OCI-LY7 (cell line): Measurements from ENCODE around the gene TCF23. TPM values are rescaled to one million over a fixed set of nuclear protein-coding genes. Genes with fewer than 3 reads are reported as not detected.

Experiments used
- BruUV-seq: library from RNA; stranded (reverse); fragments of 400-500 nt; replicated peaks from 2 replicates; lab custom pipeline; 2021; lab: Mats Ljungman, UMichigan
- CTCF ChIA-PET: fragments of 300-600 bp; sonication (Branson Sonifier 250); formaldehyde crosslinking; loops from one replicate; lab custom pipeline; 2022; ENCODE audit warnings: antibody characterized with exemption; ENCODE audit not compliant: unreplicated experiment; lab: Charles Lee
- POLR2A ChIA-PET: fragments of 300-600 bp; sonication (Branson Sonifier 250); formaldehyde crosslinking; loops from one replicate; lab custom pipeline; 2022; ENCODE audit warnings: antibody characterized with exemption; lab: Charles Lee
- DNase-seq: peaks from one replicate; pipeline ENCODE4 v3.0.0-alpha.2; 2015; ENCODE audit warnings: low spot score
- H2AFZ ChIP-seq: fragments of 200-600 bp; sonication (generic), shearing (Covaris generic); 2 replicates; pipeline ENCODE4 v1.6.1; 2014; ENCODE audit warnings: mild to moderate bottlenecking, antibody characterized with exemption, low read length, moderate library complexity
- H3K27ac ChIP-seq: fragments of 200-600 bp; sonication (generic); 2 replicates; pipeline ENCODE4 v1.5.1; 2014; ENCODE audit warnings: mixed run types, low read depth, mild to moderate bottlenecking, moderate library complexity, low read length, inconsistent platforms; ENCODE audit not compliant: poor library complexity, severe bottlenecking
- H3K36me3 ChIP-seq: fragments of 200-600 bp; sonication (generic); 2 replicates; pipeline ENCODE4 v1.6.1; 2014; ENCODE audit warnings: mild to moderate bottlenecking, antibody characterized with exemption, low read length, moderate library complexity, mixed read lengths; ENCODE audit not compliant: insufficient read depth
- H3K4me1 ChIP-seq: fragments of 200-600 bp; sonication (generic); 2 replicates; pipeline ENCODE4 v1.5.1; 2014; ENCODE audit warnings: mild to moderate bottlenecking, low read length; ENCODE audit not compliant: insufficient read depth, poor library complexity, severe bottlenecking
- H3K4me2 ChIP-seq: fragments of 200-600 bp; sonication (generic); 2 replicates; pipeline ENCODE4 v1.6.1; 2014; ENCODE audit warnings: mild to moderate bottlenecking, low read length
- H3K4me3 ChIP-seq: fragments of 200-600 bp; sonication (generic); 2 replicates; pipeline ENCODE4 v1.5.1; 2014; ENCODE audit warnings: mild to moderate bottlenecking, low read depth, low read length; ENCODE audit not compliant: poor library complexity, severe bottlenecking
- H3K79me2 ChIP-seq: fragments of 200-600 bp; sonication (generic); 2 replicates; pipeline ENCODE4 v1.6.1; 2016; ENCODE audit warnings: low read depth, mild to moderate bottlenecking, low read length, moderate library complexity, mixed read lengths; ENCODE audit not compliant: insufficient read depth
- H3K9me2 ChIP-seq: fragments of 200-600 bp; sonication (generic); 2 replicates; pipeline ENCODE4 v1.6.1; 2016; ENCODE audit warnings: mild to moderate bottlenecking, low read length, mixed read lengths; ENCODE audit not compliant: insufficient read depth
- H3K9me3 ChIP-seq: fragments of 200-600 bp; sonication (generic); 2 replicates; pipeline ENCODE4 v1.6.1; 2014; ENCODE audit warnings: mild to moderate bottlenecking, mixed run types, low read length, mixed read lengths
- H4K20me1 ChIP-seq: fragments of 200-600 bp; sonication (generic); 2 replicates; pipeline ENCODE4 v1.6.1; 2014; ENCODE audit warnings: mild to moderate bottlenecking, antibody characterized with exemption, low read length, moderate library complexity, mixed read lengths; ENCODE audit not compliant: insufficient read depth
- CTCF ChIP-seq: fragments of 200-600 bp; sonication (generic); conservative IDR thresholded peaks from 2 replicates; pipeline ENCODE4 v1.5.1; 2014; ENCODE audit warnings: mild to moderate bottlenecking, antibody characterized with exemption, low read length, moderate library complexity, mixed read lengths
- EZH2phosphoT487 ChIP-seq: fragments of 200-600 bp; sonication (generic); IDR thresholded peaks from 2 replicates; pipeline ENCODE4 v1.6.1; 2018; ENCODE audit warnings: low read depth, borderline replicate concordance, mild to moderate bottlenecking, mixed run types, antibody characterized with exemption, low read length, moderate library complexity, mixed read lengths
- intact Hi-C: fragments of 100-400 bp; cut with micrococcal nuclease; formaldehyde crosslinking; loops from one replicate; pipeline ENCODE4 v1.10.0; 2022; ENCODE audit not compliant: unreplicated experiment
- total RNA-seq, 2 experiments: library from RNA; depleted of rRNA in 1 of 2; stranded (reverse); fragments of >200 nt in 1 of 2; shearing (Covaris generic) in 1 of 2; gene quantifications; 2 replicates each; pipeline ENCODE4 v1.2.3, GENCODE V29; 2014 to 2022

Gene TCF23
- total RNA-seq, 2 experiments from 2014 or later, result 0.25 TPM; not detected in 1

- intact Hi-C loops, result no loop called here
- ChIA-PET POLR2A (no interaction called here), CTCF (no interaction called here)
- no peaks in the 10 kb centered on the region for H4K20me1 ChIP-seq
- TF ChIP-seq EZH2phosphoT487, result no peak
- no peak for TF ChIP-seq CTCF
- no TSS peak for BruUV-seq
- no peak overlapping the region for H3K27ac ChIP-seq
- H3K4me1 ChIP-seq, result no peaks in the 10 kb centered on the region
- no peaks in the 10 kb centered on the region for H3K79me2 ChIP-seq
- no peak for DNase-seq
- H3K9me3 ChIP-seq, result no peaks in the 10 kb centered on the region
- no peak overlapping the region for H3K4me2 ChIP-seq
- no peak overlapping the region for H2AFZ ChIP-seq
- H3K36me3 ChIP-seq, result no peaks in the 10 kb centered on the region
- no peak overlapping the region for H3K4me3 ChIP-seq
- no peaks in the 10 kb centered on the region for H3K9me2 ChIP-seq
These were observed 26.0 kb upstream of the TCF23 start for GRCh38 chr2:27122791-27123190.

DNA sequence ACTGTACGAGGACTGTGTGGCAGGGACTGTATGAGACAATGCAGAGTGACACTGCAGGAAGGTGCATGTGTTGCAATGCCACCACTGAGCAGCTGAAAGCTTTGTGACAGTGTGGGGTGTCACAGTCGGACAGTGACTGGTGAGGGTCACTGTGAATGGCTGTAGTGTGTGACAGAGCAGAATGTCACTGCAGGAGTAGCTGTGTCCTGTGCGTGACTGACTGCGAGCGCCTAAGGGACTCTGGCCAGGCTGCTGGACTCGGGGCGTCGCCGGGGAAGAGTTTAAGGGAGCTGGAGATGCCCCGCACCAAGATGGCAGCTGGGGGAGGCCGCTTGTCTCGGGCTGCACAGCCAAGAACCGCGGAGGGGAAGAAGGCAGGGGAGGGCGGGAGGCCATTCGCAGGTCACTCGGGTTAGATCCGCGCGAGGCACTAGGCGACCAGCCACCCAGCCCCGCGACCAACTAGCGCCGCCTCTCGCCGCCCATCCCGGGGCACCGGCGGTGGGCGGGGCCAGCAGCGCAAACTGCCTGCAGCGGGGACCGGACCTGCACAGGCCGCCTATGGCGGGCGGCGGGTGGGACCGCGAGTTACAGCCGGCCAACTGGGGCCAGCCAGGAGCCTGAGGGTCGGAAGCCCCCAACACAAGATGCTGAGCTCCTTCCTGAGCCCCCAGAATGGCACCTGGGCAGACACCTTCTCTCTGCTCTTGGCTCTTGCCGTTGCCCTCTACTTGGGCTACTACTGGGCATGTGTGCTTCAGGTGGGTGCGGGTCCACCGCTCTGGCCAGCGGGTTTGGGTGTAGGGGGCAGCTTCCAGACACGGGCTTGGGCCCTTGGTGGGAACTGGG is 25.3 kb upstream of the TCF23 start, which contains the start of gene ABHD1:
Gene ABHD1, plus strand, starts transcription at position 514 of the 849 bp plus-strand sequence. Its CDS starts 134 bp downstream, at position 648.
- H3K36me3 ChIP-seq, result peaks cover 6% of the 10 kb centered on the region; the same call in 1 of the 2 replicates
- no peak within 1 kb of the TSS for H3K27ac ChIP-seq
- no peaks in the 10 kb centered on the region for H3K4me1 ChIP-seq
- no peaks in the 10 kb centered on the region for H3K9me2 ChIP-seq
- H3K4me2 ChIP-seq, result peak within 1 kb of the TSS; percentile 53; the same call in 1 of the 2 replicates
- TF ChIP-seq CTCF, result no peak
- TF ChIP-seq EZH2phosphoT487, result no peak
- peak; percentile 24 for DNase-seq
- ChIA-PET CTCF (no interaction called here), POLR2A (interaction anchor here (0.6 to 1.1 kb wide), 3 partner anchors 20 to 52 kb away, joined by 3 read pairs; no protein-coding TSS in a partner anchor)
- H4K20me1 ChIP-seq, result no peaks in the 10 kb centered on the region
- no TSS peak for BruUV-seq
- H3K9me3 ChIP-seq, result no peaks in the 10 kb centered on the region
- no peaks in the 10 kb centered on the region for H3K79me2 ChIP-seq
- intact Hi-C loops, result no loop called here
- H2AFZ ChIP-seq, result no peak within 1 kb of the TSS
- peak within 1 kb of the TSS; percentile 26 for H3K4me3 ChIP-seq

GRCh38 chr2:27125104-27125503 is 23.7 kb upstream of the TCF23 start:
- H2AFZ ChIP-seq, result no peak overlapping the region
- POLR2A ChIA-PET, result interaction anchor here (0.6 to 1.4 kb wide), 3 partner anchors 10 to 65 kb away, joined by 3 to 6 read pairs (median 3); partner anchors contain the start of gene PREB
- H3K79me2 ChIP-seq, result no peaks in the 10 kb centered on the region
- TF ChIP-seq CTCF, result no peak
- TF ChIP-seq EZH2phosphoT487, result no peak
- H3K27ac ChIP-seq, result no peak overlapping the region
- no peaks in the 10 kb centered on the region for H3K4me1 ChIP-seq
- H3K9me3 ChIP-seq, result no peaks in the 10 kb centered on the region
- peaks cover 22% of the 10 kb centered on the region for H3K36me3 ChIP-seq
- intact Hi-C loops, result no loop called here
- no peaks in the 10 kb centered on the region for H3K9me2 ChIP-seq
- H3K4me2 ChIP-seq, result no peak overlapping the region
- CTCF ChIA-PET, result interaction anchor here (1.5 kb wide), 1 partner anchor 8 kb away, joined by 7 read pairs; no protein-coding TSS in a partner anchor
- H4K20me1 ChIP-seq, result no peaks in the 10 kb centered on the region
- H3K4me3 ChIP-seq, result no peak overlapping the region
- no peak for DNase-seq
- no TSS peak for BruUV-seq
